Activated CD8-positive, alpha-beta memory T cell treated with anti-CD3 and anti-CD28 coated beads, Interleukin-2, amount 50 U/mL, for 48 hours (primary cell): ENCODE measurements around the gene NLGN1.

ENCODE experiments used
- DNase-seq: peaks from one replicate; pipeline ENCODE4 v3.0.0-alpha.2; 2020

The NLGN1 gene

DNA sequence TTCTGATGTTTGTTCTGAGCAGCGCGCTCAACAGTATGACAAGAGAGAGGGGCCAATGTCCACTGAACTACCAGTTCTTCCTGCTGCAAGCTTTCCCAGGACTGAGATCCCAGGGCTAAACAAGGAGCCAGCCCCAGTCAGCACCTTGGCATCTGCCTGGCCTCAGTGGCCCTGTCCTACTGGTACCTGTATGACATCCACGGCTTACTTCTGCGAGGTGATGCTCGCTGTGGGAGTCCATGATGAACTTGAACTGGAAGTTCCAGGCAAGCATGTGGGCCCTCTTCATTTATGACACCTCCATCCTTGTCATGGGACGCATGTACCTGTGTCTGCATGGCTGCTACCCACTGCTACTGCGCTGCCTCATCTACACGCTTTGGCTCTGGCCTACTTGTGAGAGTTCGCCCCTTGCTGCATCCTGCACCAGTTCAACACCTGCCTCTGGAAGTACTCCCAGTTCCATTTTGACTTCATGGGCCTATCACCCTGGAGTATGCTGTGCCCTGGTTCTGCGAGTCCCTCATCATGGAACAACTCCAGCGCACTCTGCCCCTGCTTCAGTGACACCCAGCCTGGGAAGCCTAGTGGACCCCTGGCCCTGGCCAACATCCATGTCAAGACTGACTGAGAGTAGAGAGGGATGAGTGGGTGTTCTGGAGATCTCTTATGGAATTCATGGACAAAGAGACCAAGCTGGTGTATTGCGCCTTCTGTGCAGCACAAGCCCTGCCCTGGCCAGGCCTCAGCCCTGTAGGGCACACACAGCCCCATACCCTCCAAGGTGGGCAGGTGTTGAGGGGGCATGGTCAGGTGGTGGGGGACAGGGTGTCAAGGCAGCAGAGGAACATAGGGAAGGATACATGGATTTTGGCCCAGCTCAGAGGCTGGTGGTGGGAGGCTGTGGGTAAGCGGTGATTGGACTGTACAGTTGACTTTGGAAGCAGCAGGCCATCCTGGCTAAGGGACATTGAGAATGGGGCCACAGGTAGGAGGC is 246.8 kb downstream of the NLGN1 start:
- DNase-seq = no peak

DNA sequence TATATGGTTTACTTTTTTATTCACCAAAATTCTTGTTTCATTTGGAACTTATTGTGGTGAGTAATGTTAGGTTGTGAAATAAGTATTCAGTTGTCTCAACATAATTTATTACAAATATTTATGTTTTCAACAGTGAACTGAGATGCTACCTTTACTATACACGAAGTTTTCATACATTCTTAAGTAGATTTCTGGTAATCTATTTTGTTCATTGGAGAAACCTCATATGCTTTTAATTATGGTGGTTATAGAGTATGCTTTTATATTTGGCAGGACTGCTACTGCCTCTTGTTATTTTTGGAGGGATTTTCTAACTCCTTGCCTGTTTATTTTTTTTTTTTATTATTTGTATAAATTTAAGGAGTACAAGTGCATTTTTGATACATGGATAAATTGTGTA is 253.1 kb downstream of the NLGN1 start:
- no peak for DNase-seq

GRCh38 chr3:173652093-173652492 is 254.5 kb downstream of the NLGN1 start:
- DNase-seq = no peak

GRCh38 chr3:173653781-173654180 is 256.2 kb downstream of the NLGN1 start:
- no peak for DNase-seq

DNA sequence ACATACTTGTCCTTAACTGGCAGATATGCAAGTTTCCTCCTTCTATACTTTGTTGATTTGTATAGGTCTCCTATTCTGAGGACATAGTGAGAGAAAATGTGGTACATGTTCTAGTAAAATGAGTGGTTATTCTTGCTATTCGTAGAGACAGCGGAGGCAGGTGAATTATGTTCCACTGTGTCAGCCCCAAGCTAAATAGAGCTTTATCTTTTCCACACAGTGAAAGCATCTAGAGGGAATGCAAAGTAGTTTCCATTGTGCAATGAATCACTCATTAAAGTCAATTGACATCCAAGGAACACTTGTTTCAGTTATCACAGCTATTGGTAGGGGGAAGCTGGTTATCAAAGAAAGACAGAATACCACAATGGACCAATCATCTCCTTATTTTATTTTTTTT is 262.4 kb downstream of the NLGN1 start:
- no peak for DNase-seq

DNA sequence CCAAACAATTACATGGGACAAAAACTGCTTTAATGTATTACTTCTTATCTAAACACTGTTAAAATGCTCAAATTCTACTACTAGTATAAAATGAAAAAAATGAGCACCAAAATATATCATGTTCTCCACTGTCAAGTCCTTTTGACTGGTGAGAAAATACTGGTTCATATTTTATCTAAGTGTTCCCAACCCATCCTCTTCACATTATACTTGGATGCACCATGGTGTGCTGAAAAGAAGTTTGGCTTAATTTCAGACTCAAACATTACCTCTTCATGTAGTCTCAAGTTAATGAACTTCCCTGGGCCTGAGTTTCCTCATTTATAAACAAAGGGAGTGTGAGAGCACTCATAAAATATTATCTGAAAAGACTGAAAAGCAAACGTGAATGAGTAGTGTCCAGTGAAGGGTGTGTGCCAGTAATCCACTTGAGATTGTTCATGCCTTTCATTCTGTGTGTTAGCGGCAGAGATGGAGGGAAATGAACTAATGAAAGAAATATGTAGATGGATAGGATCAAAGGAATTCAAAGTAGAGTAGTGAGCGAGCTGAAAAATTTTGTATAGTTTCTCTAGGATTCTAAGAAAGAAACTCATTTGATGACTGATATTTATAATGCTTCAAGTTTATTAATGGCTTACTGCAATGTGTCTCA is 263.2 kb downstream of the NLGN1 start:
- DNase-seq = no peak

DNA sequence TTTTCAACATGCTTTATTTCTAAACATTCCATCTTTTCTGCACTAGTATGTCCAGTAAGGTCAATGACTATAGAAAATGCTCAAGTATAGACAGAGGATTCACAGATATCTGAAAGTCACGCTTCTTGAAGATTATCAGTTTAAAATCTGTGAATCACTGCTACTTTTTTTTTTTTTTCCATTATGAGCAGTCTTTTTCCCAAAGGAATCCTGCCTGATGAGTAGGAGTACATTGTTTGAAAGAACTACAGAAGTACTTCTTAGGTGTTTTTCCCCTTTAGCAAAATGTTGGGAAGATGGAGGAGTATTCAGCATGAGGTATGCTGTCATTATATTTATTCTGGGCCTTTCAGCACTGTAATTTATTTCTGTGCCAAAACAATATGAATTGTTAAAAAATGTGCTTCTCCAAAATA is 266.2 kb downstream of the NLGN1 start:
- DNase-seq = no peak

- DNase-seq = no peak
Measured at GRCh38 chr3:173676094-173676493, 278.6 kb downstream of the NLGN1 start.

- no peak for DNase-seq
Measured at GRCh38 chr3:173681188-173681678, 283.7 kb downstream of the NLGN1 start.

DNA sequence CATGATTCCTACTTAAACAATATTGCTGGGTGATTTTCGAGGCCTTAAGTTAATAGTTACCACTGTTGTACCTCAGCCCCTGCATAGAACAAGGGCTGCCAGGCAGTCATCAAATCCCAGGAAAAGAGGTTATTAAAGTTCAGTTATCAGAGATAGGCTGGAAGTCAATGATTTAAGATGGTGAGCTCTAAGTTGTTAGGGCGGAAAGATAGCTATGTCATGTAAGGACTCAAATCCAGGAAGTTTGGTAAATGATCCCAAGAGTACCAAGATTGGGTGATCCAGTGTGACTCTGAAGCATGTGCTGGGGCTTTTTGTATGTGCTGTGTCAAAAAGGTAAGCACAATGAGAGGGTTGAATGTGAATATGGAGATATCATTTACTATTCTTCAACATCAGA is 287.9 kb downstream of the NLGN1 start:
- DNase-seq = no peak

DNA sequence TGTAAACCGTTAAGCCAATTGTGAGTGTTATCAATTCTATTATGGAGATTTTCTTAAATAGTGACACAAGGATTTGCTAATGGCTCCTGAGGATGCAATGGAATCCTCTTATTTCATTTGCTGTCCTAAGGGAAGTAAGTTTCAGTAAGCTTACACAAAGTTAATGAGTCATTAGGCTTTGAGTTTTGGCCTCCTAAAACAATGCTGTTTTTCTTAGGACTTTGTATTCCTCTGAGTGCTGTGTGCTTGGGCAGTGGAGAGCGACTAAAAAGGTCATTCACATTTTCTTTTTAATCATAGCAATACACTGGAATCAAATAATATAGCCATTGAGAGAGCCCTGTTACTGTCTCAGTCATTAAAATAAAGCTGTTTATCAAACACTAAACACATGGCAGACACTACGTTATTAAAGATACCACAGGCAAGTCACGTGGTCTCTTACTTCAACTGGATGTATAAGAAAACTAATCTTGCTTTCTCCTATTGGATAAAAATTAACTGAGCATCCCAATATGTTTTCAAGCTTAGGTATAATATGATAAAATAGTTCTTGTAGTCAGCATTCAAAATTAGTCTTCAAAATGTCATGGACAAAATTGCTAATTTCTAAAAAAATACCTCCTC is 290.8 kb downstream of the NLGN1 start:
- DNase-seq = no peak

- DNase-seq = no peak
Measured at GRCh38 chr3:173690542-173691180, 293.1 kb downstream of the NLGN1 start.

GRCh38 chr3:173699353-173699752 is 301.8 kb downstream of the NLGN1 start:
- no peak for DNase-seq

DNA sequence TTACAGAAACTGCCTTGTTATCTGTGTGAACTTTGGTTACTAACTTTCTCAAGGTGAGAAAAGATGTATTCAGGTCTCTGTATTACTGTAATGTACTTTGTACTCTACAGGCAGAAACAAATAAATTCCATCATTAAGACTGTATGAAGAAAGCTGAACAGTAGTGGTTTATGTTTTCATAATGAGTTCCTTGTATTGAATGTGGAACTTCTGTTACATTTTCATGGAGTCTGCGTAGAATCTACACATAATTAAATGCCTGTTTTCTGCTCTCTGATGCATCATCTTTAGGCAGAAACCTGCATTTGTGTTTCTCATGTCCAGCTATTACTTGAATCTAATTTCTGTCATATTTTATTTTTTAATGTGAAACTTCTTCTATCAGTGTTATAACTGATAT is 302.8 kb downstream of the NLGN1 start:
- DNase-seq = no peak

GRCh38 chr3:173702561-173702960 is 305.0 kb downstream of the NLGN1 start:
- DNase-seq = no peak

- no peak for DNase-seq
Measured at GRCh38 chr3:173703771-173704170, 306.2 kb downstream of the NLGN1 start.

GRCh38 chr3:173706630-173707029 is 309.1 kb downstream of the NLGN1 start:
- no peak for DNase-seq

GRCh38 chr3:173708191-173708590 is 310.6 kb downstream of the NLGN1 start:
- no peak for DNase-seq

DNA sequence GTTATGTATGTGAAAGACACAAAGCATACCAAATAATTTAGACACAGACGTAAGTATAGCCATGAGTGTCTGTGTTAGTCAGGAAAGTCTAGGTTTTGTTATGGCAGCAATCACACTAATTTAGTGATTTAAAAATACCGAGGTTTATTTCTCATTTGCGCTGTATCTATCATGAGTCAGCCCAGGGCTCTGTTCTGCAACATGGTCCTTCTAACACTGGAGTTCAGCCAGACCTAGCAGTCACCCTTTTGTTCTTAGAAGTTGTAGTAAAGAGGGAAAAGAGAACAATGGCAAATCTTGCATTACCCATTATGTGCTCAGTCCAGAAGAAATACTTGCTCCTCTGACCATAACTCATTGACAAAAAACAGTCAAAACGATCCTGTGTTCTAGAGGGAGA is 311.5 kb downstream of the NLGN1 start:
- DNase-seq = no peak

DNA sequence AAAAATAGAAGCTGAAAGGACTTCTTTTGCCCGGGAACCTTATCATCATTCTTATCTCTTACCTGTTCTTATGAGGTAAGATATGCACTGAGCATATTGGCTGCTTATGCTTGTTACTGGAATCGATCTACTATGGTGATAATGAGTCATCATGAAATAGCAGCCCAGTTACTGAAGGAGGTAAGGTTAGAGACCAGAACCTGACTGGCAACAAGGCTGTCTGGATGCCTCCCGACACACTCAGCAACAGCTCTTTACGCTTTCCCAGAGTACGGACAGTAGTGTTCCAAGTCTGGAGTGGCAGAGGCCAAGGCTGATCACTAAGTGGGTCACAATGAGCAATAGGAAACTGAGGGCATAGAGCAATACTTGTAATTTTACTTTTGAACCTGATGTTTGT is 314.1 kb downstream of the NLGN1 start:
- DNase-seq = no peak

GRCh38 chr3:173719585-173719984 is 322.0 kb downstream of the NLGN1 start:
- DNase-seq = no peak

DNA sequence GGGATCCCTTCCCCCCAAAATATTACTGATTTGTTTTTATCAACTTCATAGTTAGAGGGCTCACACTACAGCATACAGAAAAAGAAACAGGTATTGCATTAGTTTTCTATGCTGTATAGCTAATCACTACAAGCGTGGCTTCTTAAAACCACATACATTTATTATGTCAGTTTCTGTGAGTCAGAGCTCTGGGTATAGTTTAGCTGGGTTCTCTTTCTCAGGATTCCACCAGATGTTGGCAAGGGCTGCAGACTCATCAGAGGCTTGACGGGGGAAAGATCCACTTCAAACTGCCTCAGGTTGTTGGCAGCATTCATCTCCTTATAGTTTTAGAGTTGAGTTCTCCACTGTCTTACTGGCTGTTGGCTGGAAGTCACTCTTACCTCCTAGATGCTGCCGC is 328.0 kb downstream of the NLGN1 start:
- no peak for DNase-seq

GRCh38 chr3:173730391-173730790 is 332.8 kb downstream of the NLGN1 start:
- DNase-seq = no peak
